Astrocyte of the cerebellum (primary cell): ENCODE results near the gene AMFR.

ENCODE experiments used
- DNase-seq: peaks from one replicate; pipeline ENCODE4 v3.0.0-alpha.2; 2011; ENCODE audit warnings: low read depth
- H3K4me3 ChIP-seq: 2 replicates; pipeline ENCODE4 v1.5.1; 2011; ENCODE audit warnings: mild to moderate bottlenecking, low read depth, low read length, moderate library complexity
- in situ Hi-C: cut with HindIII; loops from 2 replicates; pipeline ENCODE4 v1.10.0; 2017; ENCODE audit warnings: low sequenced_read_pairs
- TF ChIP-seq, protein P1 (sequence below): IDR thresholded peaks from 2 replicates; pipeline ENCODE4 v1.5.1; 2012; ENCODE audit warnings: low read length, low read depth, moderate library complexity, mild to moderate bottlenecking; ENCODE audit errors: missing control alignments

Gene AMFR

DNA sequence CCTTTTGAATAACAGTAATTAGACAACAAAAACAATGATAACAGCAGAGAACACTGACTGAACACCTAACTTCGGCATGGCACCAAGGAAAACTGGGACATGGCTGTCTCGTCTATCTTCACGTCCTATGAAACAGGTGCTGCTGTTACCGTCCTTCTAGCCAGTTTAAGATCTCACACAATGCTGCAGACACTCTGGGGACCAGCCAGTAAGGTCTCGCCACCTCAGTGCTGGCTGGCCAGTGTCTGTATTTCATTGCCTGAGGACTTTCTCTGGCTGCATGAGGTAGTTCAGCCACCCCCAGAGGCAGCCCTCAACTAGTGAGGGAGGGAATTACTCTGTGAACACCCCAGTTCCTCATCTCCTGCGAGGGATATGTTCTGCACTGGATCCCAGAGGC, 57.6 kb downstream of the AMFR start:
- TF ChIP-seq, protein P1, sequence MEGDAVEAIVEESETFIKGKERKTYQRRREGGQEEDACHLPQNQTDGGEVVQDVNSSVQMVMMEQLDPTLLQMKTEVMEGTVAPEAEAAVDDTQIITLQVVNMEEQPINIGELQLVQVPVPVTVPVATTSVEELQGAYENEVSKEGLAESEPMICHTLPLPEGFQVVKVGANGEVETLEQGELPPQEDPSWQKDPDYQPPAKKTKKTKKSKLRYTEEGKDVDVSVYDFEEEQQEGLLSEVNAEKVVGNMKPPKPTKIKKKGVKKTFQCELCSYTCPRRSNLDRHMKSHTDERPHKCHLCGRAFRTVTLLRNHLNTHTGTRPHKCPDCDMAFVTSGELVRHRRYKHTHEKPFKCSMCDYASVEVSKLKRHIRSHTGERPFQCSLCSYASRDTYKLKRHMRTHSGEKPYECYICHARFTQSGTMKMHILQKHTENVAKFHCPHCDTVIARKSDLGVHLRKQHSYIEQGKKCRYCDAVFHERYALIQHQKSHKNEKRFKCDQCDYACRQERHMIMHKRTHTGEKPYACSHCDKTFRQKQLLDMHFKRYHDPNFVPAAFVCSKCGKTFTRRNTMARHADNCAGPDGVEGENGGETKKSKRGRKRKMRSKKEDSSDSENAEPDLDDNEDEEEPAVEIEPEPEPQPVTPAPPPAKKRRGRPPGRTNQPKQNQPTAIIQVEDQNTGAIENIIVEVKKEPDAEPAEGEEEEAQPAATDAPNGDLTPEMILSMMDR = no peak
- DNase-seq = no peak
- in situ Hi-C loops = no loop called here
- H3K4me3 ChIP-seq = no peak overlapping the region

DNA sequence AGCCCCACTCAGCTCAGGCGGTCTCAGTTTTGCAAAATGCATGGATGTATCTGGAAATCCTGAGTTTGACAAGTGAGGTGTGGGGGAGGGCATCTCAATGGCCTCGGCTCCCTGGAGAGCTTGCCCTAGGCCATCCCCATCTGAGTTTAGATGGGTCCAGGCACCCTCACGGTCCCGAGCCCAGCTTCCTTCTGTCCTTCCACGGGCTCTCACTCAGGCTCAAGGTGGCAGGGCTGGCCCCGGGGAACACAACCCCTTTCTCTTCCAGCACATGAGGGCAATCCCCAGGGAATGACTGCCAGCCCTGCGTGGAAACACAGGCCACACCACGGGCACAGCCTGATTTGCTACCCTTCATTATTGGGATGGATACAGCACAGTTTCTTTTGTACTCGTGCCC, 58.4 kb downstream of the AMFR start:
- no peak for DNase-seq
- no peak overlapping the region for H3K4me3 ChIP-seq
- TF ChIP-seq, protein P1 = no peak
- in situ Hi-C loops = no loop called here

DNA sequence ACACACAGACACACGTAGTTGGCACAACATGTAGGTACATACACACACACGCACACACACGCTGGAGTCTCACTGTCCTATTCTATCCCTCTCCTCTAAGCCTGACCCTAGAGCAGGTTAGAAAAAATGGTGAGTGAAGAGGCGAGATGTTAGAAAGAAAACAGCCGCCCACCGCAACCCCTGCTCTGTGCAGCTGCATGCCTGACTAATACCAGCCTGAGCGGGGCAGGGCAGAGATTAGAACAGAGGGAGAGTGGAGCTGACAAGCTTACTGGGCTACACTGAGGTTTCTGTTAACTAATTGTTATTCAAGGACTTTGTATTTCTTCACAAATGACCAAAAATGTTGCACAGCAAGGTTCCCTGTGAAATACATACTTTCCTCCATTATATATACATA, 59.8 kb downstream of the AMFR start:
- TF ChIP-seq, protein P1 = no peak
- in situ Hi-C loops = no loop called here
- no peak overlapping the region for H3K4me3 ChIP-seq
- no peak for DNase-seq

DNA sequence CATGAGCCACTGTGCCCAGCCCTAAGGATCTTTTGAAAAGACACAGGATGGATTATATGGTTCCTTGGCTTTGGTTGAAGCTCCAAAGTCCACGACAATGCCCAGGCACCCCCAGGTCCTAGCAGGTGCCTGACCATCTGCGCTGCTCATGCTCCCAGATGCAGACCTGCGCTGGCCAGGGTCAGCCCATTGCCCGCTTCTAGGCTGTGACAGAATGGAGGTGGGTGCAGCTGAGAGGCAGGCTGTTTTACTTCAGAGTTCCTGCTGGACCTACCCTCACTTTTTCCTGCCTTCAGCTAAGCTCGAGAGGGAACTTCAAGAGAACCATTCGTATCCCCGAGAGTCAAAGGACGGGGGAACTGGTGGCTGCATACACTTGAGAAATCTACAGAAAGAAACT, 60.5 kb downstream of the AMFR start:
- TF ChIP-seq, protein P1 = no peak
- no peak for DNase-seq
- in situ Hi-C loops = no loop called here
- H3K4me3 ChIP-seq = no peak overlapping the region

DNA sequence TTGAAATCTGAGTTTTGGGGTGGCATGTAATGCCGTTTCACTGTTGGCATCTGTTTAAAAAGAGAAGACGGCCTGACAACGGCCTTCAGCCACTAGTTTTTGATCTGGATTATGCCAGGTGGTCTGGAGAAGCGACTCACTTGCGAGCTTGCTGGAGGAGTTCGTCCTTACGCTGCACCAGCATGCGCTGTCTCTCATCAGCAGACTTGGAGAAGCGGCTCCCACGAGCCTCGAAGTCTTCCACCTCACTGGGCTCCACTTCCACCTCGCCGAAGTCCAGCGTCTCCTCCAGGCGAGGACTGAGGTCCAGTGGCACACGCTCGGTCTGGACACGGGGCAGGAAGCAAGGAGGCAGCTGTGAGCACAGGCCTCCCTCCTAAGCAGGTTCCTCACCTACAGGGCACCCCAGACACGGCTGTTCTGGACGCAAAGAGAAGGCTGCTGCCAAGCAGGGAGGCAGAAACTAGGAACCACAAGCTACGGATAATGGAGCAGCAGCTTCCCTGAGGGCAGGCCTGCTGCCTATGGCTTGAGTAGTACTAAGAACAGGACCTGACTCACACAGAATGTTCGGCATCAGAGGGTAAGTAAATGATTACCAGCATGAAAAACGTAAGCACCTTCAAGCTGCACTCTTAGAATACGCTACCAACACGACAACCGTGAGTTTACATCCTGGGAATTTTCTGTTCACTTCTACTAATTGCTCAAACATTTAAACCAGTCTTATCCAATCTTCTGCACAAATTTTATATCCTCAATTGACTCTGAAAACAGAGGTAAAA, 61.4 kb downstream of the AMFR start:
- in situ Hi-C loops = no loop called here
- H3K4me3 ChIP-seq = no peak overlapping the region
- DNase-seq = no peak
- TF ChIP-seq, protein P1 = no peak

DNA sequence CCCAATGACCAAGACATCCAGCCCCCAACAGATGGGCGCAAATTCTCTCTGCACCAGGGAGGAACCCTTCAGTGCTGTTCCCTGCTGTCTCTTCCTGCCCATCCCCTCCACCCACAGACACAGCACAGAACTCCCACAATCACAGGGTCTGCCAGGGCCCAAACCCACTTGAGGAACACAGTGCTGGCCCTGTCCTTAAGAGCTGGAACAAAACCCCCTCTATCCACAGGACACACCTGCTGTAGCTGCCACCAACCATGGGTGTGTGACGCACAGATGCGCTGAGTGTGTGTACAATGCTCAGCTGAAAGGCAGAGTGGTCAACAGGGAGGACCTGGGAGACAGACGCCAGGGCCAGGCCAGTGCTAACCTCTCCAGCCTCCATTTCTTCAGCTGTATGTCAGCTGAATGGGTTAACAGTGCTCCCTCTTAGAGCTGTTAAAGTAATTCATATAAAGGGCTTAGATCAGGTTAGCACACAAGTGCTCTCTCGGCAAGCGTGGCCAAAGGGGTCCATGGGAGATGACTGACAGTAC, 62.1 kb downstream of the AMFR start:
- in situ Hi-C loops = no loop called here
- H3K4me3 ChIP-seq = no peak overlapping the region

More for the DNA sequence above, 62.1 kb downstream of the AMFR start:
- TF ChIP-seq, protein P1 = no peak
- DNase-seq = no peak
